Testis (tissue), 3 donors: Measurements from ENCODE around the gene C16orf90. TPM values are rescaled to one million over a fixed set of nuclear protein-coding genes. Genes with fewer than 3 reads are reported as not detected.

Experiments
- DNase-seq: peaks from one replicate; pipeline ENCODE4 v3.0.0-alpha.2; 2019
- H3K27ac ChIP-seq, 2 donors: fragments of 200-600 bp; sonication (generic); one replicate each; pipeline ENCODE4 v1.5.1; 2019
- H3K27me3 ChIP-seq: fragments of 200-600 bp; sonication (generic); one replicate; pipeline ENCODE4 v1.5.1; 2019
- H3K36me3 ChIP-seq: fragments of 200-600 bp; sonication (generic); one replicate; pipeline ENCODE4 v1.5.1; 2017; ENCODE audit warnings: low read depth; ENCODE audit errors: missing control alignments
- H3K4me1 ChIP-seq: fragments of 200-600 bp; sonication (generic); one replicate; pipeline ENCODE4 v1.5.1; 2019
- H3K4me3 ChIP-seq, 2 donors: fragments of 200-600 bp; sonication (generic); one replicate each; pipeline ENCODE4 v1.5.1; 2017 to 2019
- H3K9me3 ChIP-seq: fragments of 200-600 bp; sonication (generic); one replicate; pipeline ENCODE4 v1.5.1; 2017
- CTCF ChIP-seq, 3 experiments: fragments of 450-650 bp in 2 of 3; fragments of 200-600 bp in 1 of 3; sonication (generic) in 1 of 3; IDR thresholded peaks; one replicate each; pipeline ENCODE4 v1.5.1; 2016 to 2019; ENCODE audit warnings: antibody characterized with exemption in 3 of 3, mild to moderate bottlenecking in 2 of 3, moderate library complexity in 1 of 3
- POLR2A ChIP-seq: fragments of 450-650 bp; IDR thresholded peaks from one replicate; pipeline ENCODE4 v1.6.1; 2017; ENCODE audit warnings: antibody characterized with exemption, mild to moderate bottlenecking, moderate library complexity
- WGBS, 2 donors: methylation state at CpG; one replicate each; pipeline ENCODE4 v1.1.5; 2018; 5-methylcytosine and 5-hydroxymethylcytosine counted together
- intact Hi-C: fragments of 100-400 bp; cut with DNase I; formaldehyde crosslinking; loops from one replicate; pipeline ENCODE4 v1.15.1; 2023; ENCODE audit warnings: low total_unique reads
- polyA plus RNA-seq: library from polyadenylated mRNA; stranded (reverse); fragments of 350-450 nt; fragmentation: Illumina TruSeq; extraction: RNeasy Lipid Tissue Mini Kit (QIAGEN cat#74804); gene quantifications from one replicate; pipeline ENCODE4 v1.2.3, GENCODE V29; 2014; ENCODE audit warnings: low read depth, low replicate concordance; ENCODE audit not compliant: insufficient read depth
- total RNA-seq, 2 donors: library from RNA; depleted of rRNA; stranded (reverse); fragments of >200 nt; gene quantifications; one replicate each; pipeline ENCODE4 v1.2.3, GENCODE V29; 2016

Gene C16orf90
- total and polyA plus RNA-seq, 3 donors from 2014 or later, result 14.2 to 52.1 (median 33.8) TPM

- peak overlapping the region in 1 of 2 donors; percentile 29 for H3K27ac ChIP-seq
Observed at GRCh38 chr16:3536851-3537250, 41.6 kb upstream of the C16orf90 start.

GRCh38 chr16:3536271-3536731 is 41.0 kb upstream of the C16orf90 start:
- Histone ChIP-seq H3K9me3 (no peaks in the 10 kb centered on the region), H3K4me1 (no peaks in the 10 kb centered on the region), H3K27me3 (no peaks in the 10 kb centered on the region), H3K36me3 (no peaks in the 10 kb centered on the region), H3K4me3 (no peak overlapping the region), H3K27ac (peak overlapping the region in 1 of 2 donors; percentile 29)
- intact Hi-C loops, result no loop called here
- WGBS, 2 donors, result 72 to 73% methylated on average over 3 of the region's 3 CpGs
- DNase-seq, result no peak
- no peak for TF ChIP-seq CTCF (IDR thresholded peaks at IDR 0.05)
- no peak for TF ChIP-seq POLR2A

More at GRCh38 chr16:3536851-3537250, 41.6 kb upstream of the C16orf90 start:
- H3K9me3 ChIP-seq, result no peaks in the 10 kb centered on the region
- H3K4me3 ChIP-seq, result no peak overlapping the region
- intact Hi-C loops, result no loop called here
- 48 to 63% methylated on average over 4 of the region's 4 CpGs for WGBS, 2 donors
- no peaks in the 10 kb centered on the region for H3K27me3 ChIP-seq
- no peak for DNase-seq
- H3K36me3 ChIP-seq, result no peaks in the 10 kb centered on the region
- H3K4me1 ChIP-seq, result no peaks in the 10 kb centered on the region
- TF ChIP-seq CTCF (IDR thresholded peaks at IDR 0.05) (no peak), POLR2A (no peak)

- Histone ChIP-seq H3K36me3 (no peaks in the 10 kb centered on the region), H3K27me3 (no peaks in the 10 kb centered on the region), H3K9me3 (no peaks in the 10 kb centered on the region), H3K27ac (no peak overlapping the region), H3K4me3 (no peak overlapping the region), H3K4me1 (no peaks in the 10 kb centered on the region)
- WGBS, 2 donors, result 94% methylated on average over 9 to 10 of the region's 10 CpGs
- TF ChIP-seq CTCF (IDR thresholded peaks at IDR 0.05), result no peak
- TF ChIP-seq POLR2A, result no peak
- intact Hi-C loops, result no loop called here
- no peak for DNase-seq
Observed at GRCh38 chr16:3534126-3534525, 38.8 kb upstream of the C16orf90 start.

GRCh38 chr16:3532741-3533140 is 37.5 kb upstream of the C16orf90 start:
- Histone ChIP-seq H3K36me3 (no peaks in the 10 kb centered on the region), H3K4me1 (no peaks in the 10 kb centered on the region), H3K4me3 (no peak overlapping the region), H3K27me3 (no peaks in the 10 kb centered on the region), H3K27ac (no peak overlapping the region), H3K9me3 (no peaks in the 10 kb centered on the region)
- DNase-seq, result no peak
- intact Hi-C loops, result no loop called here
- WGBS, 2 donors, result 92 to 96% methylated on average over 12 of the region's 12 CpGs
- no peak for TF ChIP-seq POLR2A
- TF ChIP-seq CTCF (IDR thresholded peaks at IDR 0.05), result no peak

- 93 to 97% methylated on average over 12 of the region's 12 CpGs for WGBS, 2 donors
- H3K27ac ChIP-seq, result no peak overlapping the region
- intact Hi-C loops, result no loop called here
Observed at GRCh38 chr16:3530371-3530914, 35.2 kb upstream of the C16orf90 start.

More at GRCh38 chr16:3530371-3530914, 35.2 kb upstream of the C16orf90 start:
- no peaks in the 10 kb centered on the region for H3K4me1 ChIP-seq
- no peaks in the 10 kb centered on the region for H3K27me3 ChIP-seq
- H3K9me3 ChIP-seq, result no peaks in the 10 kb centered on the region
- H3K4me3 ChIP-seq, result no peak overlapping the region
- no peaks in the 10 kb centered on the region for H3K36me3 ChIP-seq
- DNase-seq, result no peak
- TF ChIP-seq CTCF (IDR thresholded peaks at IDR 0.05) (no peak), POLR2A (no peak)
